ENCODE results near the gene DLG2.

DLG2 gene

GRCh38 chr11:84691830-84692229, 935.3 kb downstream of the DLG2 start:
- ChIA-PET POLR2A (no interaction called here), CTCF (no interaction called here)
- H3K4me3 ChIP-seq (ENCODE audit: low read depth, low read length), result no peak overlapping the region
- no peak for DNase-seq (ENCODE audit: low read depth, low spot score)
- no peak for TF ChIP-seq CTCF (IDR thresholded peaks at IDR 0.05; ENCODE audit: insufficient read depth, low read length, missing control alignments)

- DNase-seq (ENCODE audit: low read depth, low spot score), result no peak
- TF ChIP-seq CTCF (IDR thresholded peaks at IDR 0.05; ENCODE audit: insufficient read depth, low read length, missing control alignments), result no peak
- CTCF ChIA-PET, result no interaction called here
- no peak overlapping the region for H3K4me3 ChIP-seq (ENCODE audit: low read depth, low read length)
- POLR2A ChIA-PET, result no interaction called here
These were observed 939.7 kb downstream of the DLG2 start for GRCh38 chr11:84687433-84687832.

- no peak overlapping the region for H3K4me3 ChIP-seq (ENCODE audit: low read depth, low read length)
- ChIA-PET POLR2A (no interaction called here), CTCF (no interaction called here)
- no peak for TF ChIP-seq CTCF (IDR thresholded peaks at IDR 0.05; ENCODE audit: insufficient read depth, low read length, missing control alignments)
- DNase-seq (ENCODE audit: low read depth, low spot score), result no peak
These were observed 940.4 kb downstream of the DLG2 start for GRCh38 chr11:84686716-84687115.

- no peak overlapping the region for H3K4me3 ChIP-seq (ENCODE audit: low read depth, low read length)
- ChIA-PET CTCF (no interaction called here), POLR2A (no interaction called here)
- TF ChIP-seq CTCF (IDR thresholded peaks at IDR 0.05; ENCODE audit: insufficient read depth, low read length, missing control alignments), result no peak
- no peak for DNase-seq (ENCODE audit: low read depth, low spot score)
These were observed 941.2 kb downstream of the DLG2 start for GRCh38 chr11:84685976-84686375.

- TF ChIP-seq CTCF (IDR thresholded peaks at IDR 0.05; ENCODE audit: insufficient read depth, low read length, missing control alignments), result no peak
- POLR2A ChIA-PET, result no interaction called here
- CTCF ChIA-PET, result no interaction called here
- no peak for DNase-seq (ENCODE audit: low read depth, low spot score)
- H3K4me3 ChIP-seq (ENCODE audit: low read depth, low read length), result no peak overlapping the region
These were observed 942.0 kb downstream of the DLG2 start for GRCh38 chr11:84685149-84685548.

GRCh38 chr11:84681456-84681855, 945.7 kb downstream of the DLG2 start:
- no peak overlapping the region for H3K4me3 ChIP-seq (ENCODE audit: low read depth, low read length)
- POLR2A ChIA-PET, result no interaction called here
- DNase-seq (ENCODE audit: low read depth, low spot score), result no peak

More at GRCh38 chr11:84681456-84681855, 945.7 kb downstream of the DLG2 start:
- no peak for TF ChIP-seq CTCF (IDR thresholded peaks at IDR 0.05; ENCODE audit: insufficient read depth, low read length, missing control alignments)
- CTCF ChIA-PET, result no interaction called here
